Testis (tissue), 3 donors: ENCODE measurements around the gene NUMA1. TPM values are rescaled to one million over a fixed set of nuclear protein-coding genes. Genes with fewer than 3 reads are reported as not detected.

Experiments
- DNase-seq: peaks from one replicate; pipeline ENCODE4 v3.0.0-alpha.2; 2019
- H3K27ac ChIP-seq, 2 donors: fragments of 200-600 bp; sonication (generic); one replicate each; pipeline ENCODE4 v1.5.1; 2019
- H3K27me3 ChIP-seq: fragments of 200-600 bp; sonication (generic); one replicate; pipeline ENCODE4 v1.5.1; 2019
- H3K36me3 ChIP-seq: fragments of 200-600 bp; sonication (generic); one replicate; pipeline ENCODE4 v1.5.1; 2017; ENCODE audit warnings: low read depth; ENCODE audit errors: missing control alignments
- H3K4me1 ChIP-seq: fragments of 200-600 bp; sonication (generic); one replicate; pipeline ENCODE4 v1.5.1; 2019
- H3K4me3 ChIP-seq, 2 donors: fragments of 200-600 bp; sonication (generic); one replicate each; pipeline ENCODE4 v1.5.1; 2017 to 2019
- H3K9me3 ChIP-seq: fragments of 200-600 bp; sonication (generic); one replicate; pipeline ENCODE4 v1.5.1; 2017
- CTCF ChIP-seq, 3 experiments: fragments of 450-650 bp in 2 of 3; fragments of 200-600 bp in 1 of 3; sonication (generic) in 1 of 3; IDR thresholded peaks; one replicate each; pipeline ENCODE4 v1.5.1; 2016 to 2019; ENCODE audit warnings: antibody characterized with exemption in 3 of 3, mild to moderate bottlenecking in 2 of 3, moderate library complexity in 1 of 3
- POLR2A ChIP-seq: fragments of 450-650 bp; IDR thresholded peaks from one replicate; pipeline ENCODE4 v1.6.1; 2017; ENCODE audit warnings: antibody characterized with exemption, mild to moderate bottlenecking, moderate library complexity
- WGBS, 2 donors: methylation state at CpG; one replicate each; pipeline ENCODE4 v1.1.5; 2018; 5-methylcytosine and 5-hydroxymethylcytosine counted together
- intact Hi-C: fragments of 100-400 bp; cut with DNase I; formaldehyde crosslinking; loops from one replicate; pipeline ENCODE4 v1.15.1; 2023; ENCODE audit warnings: low total_unique reads
- polyA plus RNA-seq: library from polyadenylated mRNA; stranded (reverse); fragments of 350-450 nt; fragmentation: Illumina TruSeq; extraction: RNeasy Lipid Tissue Mini Kit (QIAGEN cat#74804); gene quantifications from one replicate; pipeline ENCODE4 v1.2.3, GENCODE V29; 2014; ENCODE audit warnings: low read depth, low replicate concordance; ENCODE audit not compliant: insufficient read depth
- total RNA-seq, 2 donors: library from RNA; depleted of rRNA; stranded (reverse); fragments of >200 nt; gene quantifications; one replicate each; pipeline ENCODE4 v1.2.3, GENCODE V29; 2016

Gene NUMA1
- total and polyA plus RNA-seq, 3 donors from 2014 or later = 186 to 470 (median 452) TPM

- Histone ChIP-seq H3K4me1 (peaks cover 14% of the 10 kb centered on the region), H3K36me3 (peaks cover 5% of the 10 kb centered on the region), H3K9me3 (no peaks in the 10 kb centered on the region), H3K27ac (no peak overlapping the region), H3K4me3 (no peak overlapping the region), H3K27me3 (no peaks in the 10 kb centered on the region)
- WGBS, 2 donors = 85 to 90% methylated on average over 7 of the region's 7 CpGs
- DNase-seq = no peak
- no peak for TF ChIP-seq CTCF (IDR thresholded peaks at IDR 0.05)
- intact Hi-C loops = no loop called here
Observed at GRCh38 chr11:72008728-72009127, 71.6 kb downstream of the NUMA1 start.

GRCh38 chr11:72007587-72007986 lies 72.8 kb downstream of the NUMA1 start:
- WGBS, 2 donors = 79 to 83% methylated on average over 5 of the region's 5 CpGs
- no peaks in the 10 kb centered on the region for H3K27me3 ChIP-seq
- H3K9me3 ChIP-seq = no peaks in the 10 kb centered on the region
- H3K36me3 ChIP-seq = peaks cover 5% of the 10 kb centered on the region
- peaks cover 2% of the 10 kb centered on the region for H3K4me1 ChIP-seq
- no peak for DNase-seq
- H3K4me3 ChIP-seq = no peak overlapping the region
- intact Hi-C loops = no loop called here
- TF ChIP-seq POLR2A (no peak), CTCF (IDR thresholded peaks at IDR 0.05) (no peak)
- no peak overlapping the region for H3K27ac ChIP-seq

- peaks cover 5% of the 10 kb centered on the region for H3K36me3 ChIP-seq
- intact Hi-C loops = no loop called here
- no peaks in the 10 kb centered on the region for H3K4me1 ChIP-seq
- no peaks in the 10 kb centered on the region for H3K9me3 ChIP-seq
- H3K27me3 ChIP-seq = no peaks in the 10 kb centered on the region
- TF ChIP-seq CTCF (IDR thresholded peaks at IDR 0.05) (no peak), POLR2A (no peak)
- H3K27ac ChIP-seq = no peak overlapping the region
- H3K4me3 ChIP-seq = no peak overlapping the region
- 87% methylated on average over 14 to 15 of the region's 15 CpGs for WGBS, 2 donors
- DNase-seq = no peak
Observed at GRCh38 chr11:72007089-72007476, 73.3 kb downstream of the NUMA1 start.

- no peak overlapping the region for H3K27ac ChIP-seq
- TF ChIP-seq CTCF (IDR thresholded peaks at IDR 0.05) (no peak), POLR2A (no peak)
- 83 to 88% methylated on average over 8 of the region's 8 CpGs for WGBS, 2 donors
Observed at GRCh38 chr11:72006309-72007088, 73.8 kb downstream of the NUMA1 start.

More at GRCh38 chr11:72006309-72007088, 73.8 kb downstream of the NUMA1 start:
- Histone ChIP-seq H3K36me3 (peaks cover 5% of the 10 kb centered on the region), H3K4me1 (no peaks in the 10 kb centered on the region), H3K4me3 (no peak overlapping the region), H3K9me3 (no peaks in the 10 kb centered on the region), H3K27me3 (no peaks in the 10 kb centered on the region)
- no peak for DNase-seq
- intact Hi-C loops = no loop called here
